ENCODE results near the gene CYP21A2.
"Not testable (repeated sequence)": the region's sequence is repeated elsewhere in the genome, so short reads cannot be mapped to it uniquely, and the experiment has no call there.

The CYP21A2 gene

GRCh38 chr6:32046450-32047083 is 8.4 kb downstream of the CYP21A2 start:
- Histone ChIP-seq H3K9me3 (ENCODE audit: severe bottlenecking) (no peaks in the 10 kb centered on the region), H3K36me3 (no peaks in the 10 kb centered on the region), H3K4me3 (ENCODE audit: low read depth, low read length) (no peak overlapping the region), H3K27ac (no peak overlapping the region), H3K27me3 (ENCODE audit: insufficient read depth, low read depth, severe bottlenecking) (no peaks in the 10 kb centered on the region)
- DNase-seq, result peak; percentile 56
- TF ChIP-seq CTCF (IDR thresholded peaks at IDR 0.05; ENCODE audit: low read depth, low read length), result peak; percentile 26; the same call in 1 of the 2 replicates

DNA sequence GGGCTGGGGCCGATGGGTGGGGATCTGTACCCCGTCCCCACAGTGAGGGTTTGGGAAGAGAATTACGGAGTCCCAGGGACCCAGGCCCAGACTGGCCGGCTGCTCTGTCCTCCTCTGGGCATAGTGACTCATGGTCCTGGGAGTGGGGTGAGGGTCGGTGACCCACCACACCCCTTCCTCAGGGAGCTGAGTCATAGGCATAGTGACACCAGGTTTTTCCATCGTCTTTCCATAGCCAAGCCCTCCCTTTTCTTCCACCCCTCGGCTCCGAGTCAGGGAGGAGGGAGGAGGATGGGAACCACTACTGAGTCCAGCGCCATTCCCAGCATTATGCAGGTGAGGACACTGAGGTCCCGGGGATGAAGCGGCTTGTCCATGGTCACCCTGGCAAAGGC is 8.9 kb downstream of the CYP21A2 start:
- no peak for TF ChIP-seq CTCF (IDR thresholded peaks at IDR 0.05; ENCODE audit: low read depth, low read length)
- DNase-seq, result no peak
- Histone ChIP-seq H3K4me3 (ENCODE audit: low read depth, low read length) (no peak overlapping the region), H3K27ac (no peak overlapping the region), H3K36me3 (no peaks in the 10 kb centered on the region), H3K9me3 (ENCODE audit: severe bottlenecking) (no peaks in the 10 kb centered on the region), H3K27me3 (ENCODE audit: insufficient read depth, low read depth, severe bottlenecking) (no peaks in the 10 kb centered on the region)

GRCh38 chr6:32047539-32047854 is 9.3 kb downstream of the CYP21A2 start:
- no peak for DNase-seq
- no peaks in the 10 kb centered on the region for H3K27me3 ChIP-seq (ENCODE audit: insufficient read depth, low read depth, severe bottlenecking)
- no peak overlapping the region for H3K4me3 ChIP-seq (ENCODE audit: low read depth, low read length)
- no peak overlapping the region for H3K27ac ChIP-seq
- H3K36me3 ChIP-seq, result no peaks in the 10 kb centered on the region
- no peak for TF ChIP-seq CTCF (IDR thresholded peaks at IDR 0.05; ENCODE audit: low read depth, low read length)
- no peaks in the 10 kb centered on the region for H3K9me3 ChIP-seq (ENCODE audit: severe bottlenecking)

GRCh38 chr6:32047855-32048766 is 9.9 kb downstream of the CYP21A2 start:
- no peaks in the 10 kb centered on the region for H3K27me3 ChIP-seq (ENCODE audit: insufficient read depth, low read depth, severe bottlenecking)
- DNase-seq, result peak; percentile 89
- no peaks in the 10 kb centered on the region for H3K9me3 ChIP-seq (ENCODE audit: severe bottlenecking)
- no peak overlapping the region for H3K4me3 ChIP-seq (ENCODE audit: low read depth, low read length)
- peak; percentile 98 for TF ChIP-seq CTCF (IDR thresholded peaks at IDR 0.05; ENCODE audit: low read depth, low read length)
- H3K36me3 ChIP-seq, result no peaks in the 10 kb centered on the region
- no peak overlapping the region for H3K27ac ChIP-seq

GRCh38 chr6:32049149-32049548 is 10.9 kb downstream of the CYP21A2 start:
- H3K9me3 ChIP-seq (ENCODE audit: severe bottlenecking); H3K4me3 ChIP-seq (ENCODE audit: low read depth, low read length); H3K27me3 ChIP-seq (ENCODE audit: insufficient read depth, low read depth, severe bottlenecking); DNase-seq; H3K36me3 ChIP-seq; H3K27ac ChIP-seq: not testable (repeated sequence)

GRCh38 chr6:32049736-32050135 is 11.5 kb downstream of the CYP21A2 start:
- not testable (repeated sequence) for H3K36me3 ChIP-seq; H3K27ac ChIP-seq; H3K27me3 ChIP-seq (ENCODE audit: insufficient read depth, low read depth, severe bottlenecking); H3K4me3 ChIP-seq (ENCODE audit: low read depth, low read length); H3K9me3 ChIP-seq (ENCODE audit: severe bottlenecking); DNase-seq

All from WERI-Rb-1 (cell line).